Activated CD8-positive, alpha-beta T cell treated with anti-CD3 and anti-CD28 coated beads for 36 hours (primary cell): ENCODE measurements around the gene NFIA. TPM values are rescaled to one million over a fixed set of nuclear protein-coding genes. Genes with fewer than 3 reads are reported as not detected.

Source experiments
- ATAC-seq: fragments of 200-7000 bp; cut with Tn5 transposase; one replicate; pipeline ENCODE4 v1.10.0; 2021; ENCODE audit warnings: mild to moderate bottlenecking, moderate library complexity
- CTCF ChIA-PET: fragments of 350-600 bp; sonication (Branson Sonifier 250); formaldehyde crosslinking; loops from one replicate; lab custom pipeline; 2021; ENCODE audit warnings: antibody characterized with exemption; lab: Charles Lee
- POLR2A ChIA-PET: fragments of 350-600 bp; sonication (Branson Sonifier 250); formaldehyde crosslinking; loops from one replicate; lab custom pipeline; 2021; ENCODE audit warnings: antibody characterized with exemption; lab: Charles Lee
- DNase-seq: peaks from one replicate; pipeline ENCODE4 v3.0.0-alpha.2; 2020
- H3K27ac Mint-ChIP-seq: one replicate; pipeline ENCODE4 v1.8.0; 2021; ENCODE audit warnings: mild to moderate bottlenecking, mixed read lengths
- H3K27me3 Mint-ChIP-seq: one replicate; pipeline ENCODE4 v1.8.0; 2021; ENCODE audit warnings: mixed read lengths
- H3K36me3 Mint-ChIP-seq: one replicate; pipeline ENCODE4 v1.8.0; 2021; ENCODE audit warnings: low read depth, mixed read lengths
- H3K4me1 Mint-ChIP-seq: one replicate; pipeline ENCODE4 v1.8.0; 2021; ENCODE audit warnings: low read depth, mixed read lengths
- H3K4me3 Mint-ChIP-seq: one replicate; pipeline ENCODE4 v1.8.0; 2021; ENCODE audit warnings: mild to moderate bottlenecking, moderate library complexity, mixed read lengths
- H3K9me3 Mint-ChIP-seq: one replicate; pipeline ENCODE4 v1.8.0; 2021; ENCODE audit warnings: mixed read lengths
- intact Hi-C: fragments of 100-400 bp; cut with micrococcal nuclease; formaldehyde crosslinking; loops from one replicate; pipeline ENCODE4 v1.10.0; 2022
- total RNA-seq, 2 experiments: library from RNA; stranded (reverse); gene quantifications; one replicate each; pipeline ENCODE4 v1.2.3, GENCODE V29; 2021
- TF ChIP-seq, protein P1 (sequence below): fragments of 200-600 bp; IDR thresholded peaks from one replicate; pipeline ENCODE4 v1.8.0; 2022; ENCODE audit warnings: antibody characterized with exemption, mild to moderate bottlenecking

NFIA gene
- total RNA-seq, 2 experiments from 2014 or later = 1.9 to 2.4 TPM

DNA sequence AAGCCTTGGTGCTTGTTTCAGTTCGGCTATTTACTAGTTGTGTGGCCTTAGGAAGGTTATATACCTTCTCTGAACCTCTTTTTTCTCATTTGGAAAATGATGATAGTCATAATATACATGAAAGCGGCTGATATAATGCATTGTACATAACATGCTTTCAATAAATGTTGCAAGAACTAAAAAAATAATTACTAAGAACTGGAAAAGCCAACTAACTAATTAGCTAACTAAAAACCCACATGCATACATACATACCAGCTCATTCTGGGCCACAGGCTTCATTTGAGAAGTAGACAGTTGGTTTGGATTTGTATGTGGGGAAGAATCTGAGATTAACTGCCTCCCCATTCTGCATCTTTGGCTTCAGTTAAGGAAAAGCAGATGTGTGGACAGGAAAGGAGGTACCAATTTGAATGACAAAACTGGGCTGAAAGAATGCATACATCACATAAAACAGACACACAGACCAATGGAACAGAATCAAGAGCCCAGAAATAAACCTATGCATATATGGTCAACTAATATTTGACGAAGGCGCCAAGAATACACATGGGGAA lies 424.7 kb downstream of the NFIA start:
- Mint-ChIP-seq H3K36me3 (no peaks in the 10 kb centered on the region), H3K4me3 (no peak overlapping the region), H3K9me3 (no peaks in the 10 kb centered on the region), H3K27ac (no peak overlapping the region), H3K4me1 (no peaks in the 10 kb centered on the region), H3K27me3 (no peaks in the 10 kb centered on the region)
- TF ChIP-seq, protein P1, sequence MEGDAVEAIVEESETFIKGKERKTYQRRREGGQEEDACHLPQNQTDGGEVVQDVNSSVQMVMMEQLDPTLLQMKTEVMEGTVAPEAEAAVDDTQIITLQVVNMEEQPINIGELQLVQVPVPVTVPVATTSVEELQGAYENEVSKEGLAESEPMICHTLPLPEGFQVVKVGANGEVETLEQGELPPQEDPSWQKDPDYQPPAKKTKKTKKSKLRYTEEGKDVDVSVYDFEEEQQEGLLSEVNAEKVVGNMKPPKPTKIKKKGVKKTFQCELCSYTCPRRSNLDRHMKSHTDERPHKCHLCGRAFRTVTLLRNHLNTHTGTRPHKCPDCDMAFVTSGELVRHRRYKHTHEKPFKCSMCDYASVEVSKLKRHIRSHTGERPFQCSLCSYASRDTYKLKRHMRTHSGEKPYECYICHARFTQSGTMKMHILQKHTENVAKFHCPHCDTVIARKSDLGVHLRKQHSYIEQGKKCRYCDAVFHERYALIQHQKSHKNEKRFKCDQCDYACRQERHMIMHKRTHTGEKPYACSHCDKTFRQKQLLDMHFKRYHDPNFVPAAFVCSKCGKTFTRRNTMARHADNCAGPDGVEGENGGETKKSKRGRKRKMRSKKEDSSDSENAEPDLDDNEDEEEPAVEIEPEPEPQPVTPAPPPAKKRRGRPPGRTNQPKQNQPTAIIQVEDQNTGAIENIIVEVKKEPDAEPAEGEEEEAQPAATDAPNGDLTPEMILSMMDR = no peak
- no peak for DNase-seq
- intact Hi-C loops = no loop called here
- ATAC-seq = no peak
- ChIA-PET POLR2A (no interaction called here), CTCF (no interaction called here)
